HG03571 (cell line): Measurements from ENCODE around the gene SHCBP1L.
"Not testable (repeated sequence)": the region's sequence is repeated elsewhere in the genome, so short reads cannot be mapped to it uniquely, and the experiment has no call there.

Source experiments
- ATAC-seq: cut with Tn5 transposase; IDR thresholded peaks from one replicate; pipeline ENCODE4 v1.9.1; 2021; ENCODE audit not compliant: unreplicated experiment

The SHCBP1L gene

DNA sequence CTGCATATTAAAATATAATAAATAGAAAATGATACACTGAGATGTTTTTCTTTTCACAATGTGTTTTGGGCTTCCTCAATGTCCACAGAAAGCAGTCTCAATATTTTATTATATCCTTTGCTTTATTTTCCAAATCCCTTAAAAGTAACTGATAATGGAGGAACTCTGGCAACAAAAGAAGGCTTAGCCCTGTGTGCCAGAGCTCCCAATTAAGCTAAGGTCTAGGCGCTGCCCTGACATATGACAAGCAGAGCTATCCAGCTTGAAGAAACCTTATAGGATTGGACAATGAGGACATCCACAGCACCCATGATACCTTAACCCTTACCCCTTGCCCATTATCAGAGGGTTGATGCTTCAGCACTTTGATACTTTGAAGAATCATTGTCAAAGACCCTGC lies 12.9 kb upstream of the SHCBP1L start:
- ATAC-seq = no peak

DNA sequence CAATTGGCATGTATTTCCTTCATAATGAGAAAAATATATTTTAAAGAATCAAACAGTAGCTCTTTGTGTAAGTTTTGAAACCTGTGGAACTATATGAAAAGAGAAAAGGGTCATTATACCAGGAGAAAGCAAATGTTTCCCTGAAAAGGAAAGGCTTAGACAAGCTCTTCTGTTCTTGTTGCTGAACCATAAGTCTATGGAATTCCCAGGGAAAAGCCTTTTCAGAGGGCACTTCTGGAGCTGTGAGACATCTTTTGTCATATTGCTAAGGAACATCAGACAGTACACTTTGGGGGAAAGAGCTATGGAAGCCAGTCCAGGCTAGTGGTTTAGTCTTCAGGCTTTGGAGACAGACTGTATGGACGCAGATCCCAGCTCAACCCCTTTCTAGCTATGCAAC lies 12.1 kb upstream of the SHCBP1L start:
- no peak for ATAC-seq

DNA sequence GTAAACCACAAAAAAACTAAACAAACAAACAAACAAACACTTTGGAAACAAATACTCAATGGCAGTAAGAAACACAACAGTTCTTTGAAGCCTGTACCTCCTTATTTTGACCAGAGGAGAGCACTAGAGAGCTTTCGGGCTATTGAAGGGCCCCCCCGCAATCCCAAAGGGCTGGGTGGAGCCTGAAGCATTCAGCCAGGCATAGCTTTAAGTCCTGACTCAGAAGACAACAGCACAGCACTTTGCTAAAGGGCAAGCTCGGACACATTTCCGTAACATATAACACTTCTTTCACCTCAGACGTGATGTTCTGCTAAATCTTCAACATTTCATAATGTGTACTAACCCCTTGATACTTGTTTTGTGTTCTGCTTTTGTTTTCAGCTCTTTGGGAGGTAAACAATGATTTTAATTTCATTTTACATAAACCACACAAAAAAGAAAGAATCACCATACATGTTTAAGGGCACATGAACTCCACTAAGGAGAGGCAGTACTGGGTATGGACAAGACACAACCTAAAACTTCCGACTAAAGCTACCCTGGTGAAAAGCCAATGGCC lies 9.7 kb upstream of the SHCBP1L start:
- peak; percentile 95 for ATAC-seq

DNA sequence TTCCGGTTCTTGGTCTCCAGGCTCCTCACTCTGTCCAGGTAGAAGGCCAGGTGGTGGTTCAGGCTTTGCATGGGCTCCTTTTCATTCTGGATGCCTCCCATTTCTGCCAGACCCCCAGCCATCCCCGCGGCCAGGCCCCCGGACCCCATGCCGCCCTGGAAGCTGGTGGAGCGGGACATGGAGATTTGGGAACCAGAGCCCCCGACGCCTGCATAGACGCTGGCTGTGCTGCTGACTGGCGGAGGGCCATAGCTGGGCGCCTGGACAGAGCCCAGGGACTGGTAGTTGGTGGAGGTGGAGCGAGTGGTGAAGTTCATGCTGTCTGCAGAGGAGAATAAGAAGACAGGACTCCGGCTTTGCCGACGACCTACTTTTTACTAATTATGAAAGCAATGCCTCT lies 7.1 kb upstream of the SHCBP1L start:
- ATAC-seq = no peak

DNA sequence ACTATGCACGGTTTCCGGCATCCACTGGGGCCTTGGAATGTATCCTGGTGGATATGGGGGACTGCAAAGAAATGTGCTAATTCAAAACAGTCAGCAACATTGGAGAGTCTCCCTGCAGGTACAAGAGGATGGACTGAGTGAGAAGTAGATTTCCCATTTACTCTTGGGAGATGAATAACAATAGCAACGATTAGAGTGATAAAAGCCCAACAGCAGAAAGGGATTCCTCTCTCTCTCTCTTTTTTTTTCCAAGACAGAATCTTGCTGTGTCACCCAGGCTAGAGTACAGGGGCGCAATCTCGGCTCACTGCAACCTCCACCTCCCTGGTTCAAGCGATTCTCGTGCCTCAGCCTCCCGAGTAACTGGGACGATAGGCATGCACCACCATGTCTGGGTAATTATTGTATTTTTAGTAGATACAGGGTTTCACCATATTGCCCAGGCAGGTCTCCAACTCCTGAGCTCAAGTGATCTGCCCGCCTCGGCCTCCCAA lies 5.0 kb upstream of the SHCBP1L start:
- ATAC-seq = no peak

DNA sequence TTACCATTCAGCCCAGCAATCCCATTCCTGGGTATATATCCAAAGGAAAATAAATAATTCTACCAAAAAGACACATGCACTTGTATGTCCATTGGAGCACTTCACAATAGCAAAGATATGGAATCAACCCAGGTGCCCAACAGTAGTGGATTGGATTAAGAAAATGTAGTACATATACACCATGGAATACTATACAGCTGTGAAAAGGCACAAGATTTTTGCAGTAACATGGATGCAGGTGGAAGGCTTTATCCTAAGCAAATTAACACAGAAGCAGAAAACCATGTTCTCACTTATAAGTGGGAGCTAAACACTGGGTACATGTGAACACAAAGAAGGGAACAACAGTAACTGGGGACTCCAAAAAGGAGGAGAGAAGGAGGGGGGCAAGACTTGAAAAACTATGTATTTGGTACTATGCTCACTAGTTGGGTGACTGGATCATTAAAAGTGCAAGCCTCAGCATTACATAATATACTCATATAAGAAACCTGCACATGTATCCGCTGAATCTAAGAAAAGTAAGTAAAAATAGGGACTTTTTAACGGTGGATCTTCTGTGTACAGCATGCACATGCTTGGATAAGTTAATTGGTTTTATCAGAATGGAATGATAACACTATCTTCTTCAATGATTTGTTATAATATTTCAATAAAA lies 3.9 kb upstream of the SHCBP1L start:
- no peak for ATAC-seq

DNA sequence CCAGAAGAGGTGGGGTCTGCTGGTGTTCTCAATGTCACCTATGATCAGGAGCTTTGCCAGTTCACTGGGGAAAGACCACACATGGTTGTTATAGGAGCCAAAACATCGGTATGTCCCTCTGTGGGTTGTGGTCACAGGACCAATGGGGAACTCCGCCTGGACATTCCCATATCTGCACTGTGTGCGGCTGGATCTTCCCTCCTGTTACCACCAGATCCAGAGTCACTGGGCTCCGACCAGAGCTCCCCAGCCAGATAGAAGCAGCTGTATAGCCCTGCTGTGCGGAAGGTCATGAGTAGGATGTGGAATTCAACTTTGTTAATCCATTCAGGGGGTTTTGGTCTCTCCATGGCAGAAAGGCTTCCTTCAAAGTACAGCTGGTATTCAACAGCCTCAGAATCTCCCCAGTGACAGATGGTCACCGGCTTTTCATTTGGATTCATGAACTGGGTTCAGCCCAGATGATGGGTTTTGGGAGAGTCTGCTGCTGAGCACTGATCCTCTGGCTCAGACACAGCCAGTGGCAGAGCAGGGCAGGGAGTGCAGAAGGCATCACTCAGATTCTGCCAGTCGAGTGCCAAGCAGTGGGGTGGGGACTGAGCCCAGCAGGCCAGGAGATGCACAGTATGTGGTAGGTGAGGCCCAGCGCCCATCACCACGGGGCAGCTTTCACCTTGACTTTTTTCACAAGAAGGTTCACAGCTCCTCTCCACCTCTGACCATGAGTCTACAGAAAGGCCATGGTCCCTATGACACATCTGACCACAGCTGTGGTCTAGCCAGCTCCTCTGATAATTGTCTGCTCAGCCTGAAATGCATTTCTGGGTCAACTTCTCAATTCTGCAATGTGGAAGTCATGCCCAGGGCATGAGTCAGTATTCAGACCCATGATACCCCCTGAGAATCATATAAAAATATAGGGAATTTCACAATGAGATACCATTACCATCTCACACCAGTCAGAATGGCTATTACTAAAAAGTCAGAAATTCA lies 2.9 kb upstream of the SHCBP1L start:
- ATAC-seq = no peak

DNA sequence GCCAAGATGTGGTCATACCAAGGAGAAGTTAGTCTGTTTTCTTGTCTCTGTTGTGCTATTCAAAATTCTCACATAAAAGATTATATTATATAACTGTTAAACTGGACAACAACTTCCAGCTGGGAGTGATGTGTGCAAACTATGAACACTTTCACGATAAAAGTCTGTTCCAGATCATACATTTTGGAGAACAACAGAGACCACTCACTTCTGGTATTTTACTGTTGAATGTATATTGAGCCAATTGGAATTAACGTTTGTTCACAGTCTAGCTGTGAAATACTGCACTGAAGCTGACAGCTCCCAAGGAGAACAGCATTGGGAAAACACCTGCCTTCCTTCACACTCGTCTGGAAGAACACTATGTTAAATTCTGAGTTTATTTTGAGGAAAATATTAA lies 860 bp upstream of the SHCBP1L start:
- ATAC-seq = no peak

DNA sequence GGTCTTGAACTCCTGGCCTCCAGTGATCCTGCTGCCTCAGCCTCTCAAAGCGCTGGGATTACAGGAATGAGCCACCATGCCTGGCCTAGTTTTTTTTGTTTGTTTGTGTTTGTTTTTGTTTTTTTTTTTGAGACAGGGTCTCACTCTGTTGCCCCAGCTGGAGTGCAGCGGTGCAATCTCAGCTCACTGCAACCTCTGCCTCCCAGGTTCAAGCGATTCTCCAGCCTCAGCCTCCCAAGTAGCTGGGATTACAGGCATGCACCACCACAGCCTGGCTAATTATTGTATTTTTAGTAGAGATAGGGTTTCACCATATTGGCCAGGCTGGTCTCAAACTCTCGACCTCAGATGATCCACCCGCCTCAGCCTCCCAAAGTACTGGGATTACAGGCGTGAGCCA lies 9.6 kb downstream of the SHCBP1L start:
- not testable (repeated sequence) for ATAC-seq

DNA sequence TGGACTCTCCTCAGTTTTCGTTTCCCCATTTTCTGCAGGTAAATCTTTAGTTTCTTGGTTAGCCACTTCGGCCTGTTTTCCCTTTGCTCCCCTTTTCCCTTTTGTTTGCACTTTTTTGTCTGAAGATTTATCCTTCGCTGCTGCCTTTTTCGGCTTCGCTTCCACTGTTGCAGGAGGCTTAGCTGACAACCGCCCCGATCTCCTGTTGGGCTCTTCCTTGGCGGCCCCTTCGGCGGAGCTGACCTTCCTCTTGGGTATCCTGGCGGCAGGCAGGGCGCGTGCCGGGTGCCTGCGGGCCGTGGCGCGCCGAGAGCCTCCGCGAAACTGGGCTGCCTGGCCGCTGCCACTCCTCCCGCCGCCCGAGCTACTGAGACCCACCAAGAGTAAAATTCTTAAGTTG lies 10.8 kb downstream of the SHCBP1L start:
- not testable (repeated sequence) for ATAC-seq

DNA sequence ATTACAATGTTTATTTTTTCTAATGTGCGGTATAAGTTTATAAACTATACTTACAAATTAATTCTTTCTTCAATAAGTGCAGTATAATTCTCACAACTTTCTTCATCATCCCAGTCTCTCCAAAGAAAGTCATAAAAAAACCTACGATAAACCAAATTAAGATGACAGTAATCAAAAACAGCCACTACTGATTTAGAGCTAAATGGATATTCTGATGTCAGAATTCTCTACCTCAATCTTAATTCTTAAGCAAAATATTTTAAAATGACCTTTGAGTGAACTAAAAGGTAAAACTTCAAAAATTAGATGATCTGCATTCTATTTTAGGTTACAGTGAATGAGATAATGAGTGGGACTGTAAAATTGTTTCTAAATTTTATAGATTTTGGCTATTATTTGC lies 13.6 kb downstream of the SHCBP1L start:
- no peak for ATAC-seq

DNA sequence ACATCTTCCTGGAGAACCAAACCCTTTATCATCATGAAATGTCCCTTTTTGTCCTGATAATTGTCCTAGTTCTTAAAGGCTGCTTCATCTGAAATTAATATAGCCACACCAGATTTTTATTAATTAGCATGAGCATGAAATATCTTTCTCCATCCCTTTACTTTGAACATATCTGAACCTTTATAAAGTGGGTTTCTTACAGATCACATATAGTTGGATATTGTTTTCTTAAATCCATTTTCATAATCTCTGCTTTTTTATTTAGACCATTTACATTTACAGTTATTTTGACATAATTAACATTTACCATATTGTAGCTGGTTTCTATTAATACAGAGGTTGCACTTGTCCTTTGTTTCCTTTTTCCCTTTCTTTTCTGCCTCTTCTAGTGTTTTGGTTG lies 17.2 kb downstream of the SHCBP1L start:
- ATAC-seq = no peak

DNA sequence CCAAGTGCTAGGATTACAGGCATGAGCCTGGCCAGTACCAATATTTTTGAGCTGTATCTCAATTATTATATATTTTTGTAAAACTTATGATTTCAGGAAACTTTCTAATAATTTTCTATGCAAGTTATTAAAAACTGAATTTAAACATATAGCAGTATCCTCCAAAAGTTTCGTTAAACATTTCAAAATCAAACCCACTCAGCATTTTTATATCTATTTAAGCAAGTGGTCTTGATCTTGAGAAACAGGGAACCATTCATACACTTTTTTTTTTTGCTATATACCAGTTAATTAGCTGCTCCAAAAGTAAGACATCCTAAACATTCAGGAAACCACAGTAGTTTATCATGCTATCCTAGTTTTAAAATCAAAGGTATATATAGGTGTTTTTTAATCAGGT lies 22.0 kb downstream of the SHCBP1L start:
- ATAC-seq = no peak

DNA sequence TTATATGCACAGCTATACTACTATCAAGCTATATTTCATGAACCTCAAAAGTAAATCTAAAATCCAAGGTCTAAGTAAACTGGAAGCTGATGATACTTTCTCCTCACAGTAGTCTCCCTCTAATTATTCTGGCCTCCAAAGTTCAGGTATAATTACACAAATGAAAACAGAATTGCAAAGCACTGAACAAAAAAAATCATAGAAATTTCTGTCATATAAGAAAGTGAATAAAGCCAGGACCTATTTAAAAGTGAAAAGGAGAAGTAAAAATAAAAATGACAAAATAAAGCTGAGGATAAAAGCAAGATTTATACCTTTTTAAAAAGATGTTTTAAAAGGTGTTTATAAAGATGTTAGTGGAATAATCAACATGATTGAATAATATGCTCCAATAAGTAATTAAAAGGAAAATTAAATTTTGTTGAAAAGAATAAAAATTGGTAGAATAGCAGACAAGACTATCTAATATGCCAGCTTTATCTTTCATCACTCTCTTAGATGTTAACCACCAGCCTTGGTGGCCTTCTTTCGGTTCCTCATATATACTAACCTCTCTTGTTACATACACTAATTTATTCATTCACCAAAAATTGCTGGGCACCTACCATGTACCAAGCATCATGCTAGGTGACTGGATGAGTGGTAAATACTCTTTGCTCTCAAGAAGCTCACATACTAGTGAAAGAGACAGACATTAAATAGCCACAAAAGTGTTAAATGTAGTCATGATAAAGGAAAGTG lies 25.1 kb downstream of the SHCBP1L start:
- ATAC-seq = no peak

DNA sequence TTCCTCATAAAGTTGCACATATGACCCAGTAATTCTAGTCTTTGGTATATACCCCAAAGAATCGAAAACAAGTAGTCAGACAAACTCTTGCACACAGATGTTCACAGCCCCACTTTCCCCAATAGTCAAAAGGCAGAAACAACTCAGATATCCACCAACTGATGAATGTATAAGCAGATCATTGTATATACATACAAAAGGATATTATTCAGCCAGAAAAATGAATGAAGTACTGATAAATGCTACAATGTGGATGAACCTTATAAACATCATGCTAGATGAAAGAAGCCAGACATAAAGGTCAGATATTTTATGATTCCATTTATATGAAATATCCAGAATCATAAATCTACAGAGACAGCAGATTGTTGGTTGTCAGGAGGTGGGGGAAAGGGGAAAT lies 27.3 kb downstream of the SHCBP1L start:
- ATAC-seq = no peak

DNA sequence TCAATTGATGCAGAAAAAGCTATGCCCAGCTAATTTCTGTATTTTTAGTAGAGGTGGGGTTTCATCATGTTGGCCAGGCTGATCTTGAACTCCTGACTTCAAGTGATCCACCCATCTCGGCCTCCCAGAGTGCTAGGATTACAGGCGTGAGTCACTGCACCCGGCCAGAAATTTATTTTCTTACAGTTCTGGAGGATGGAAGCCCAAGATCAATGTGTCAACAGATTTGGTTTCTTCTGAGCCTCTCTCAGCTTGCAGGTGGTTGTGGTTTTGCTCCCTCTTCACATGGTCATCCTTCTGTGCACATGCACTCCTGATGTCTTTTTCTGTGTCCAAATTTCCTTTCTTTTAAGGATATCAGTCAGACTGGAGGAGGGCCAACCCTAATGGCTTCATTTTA lies 35.6 kb downstream of the SHCBP1L start:
- ATAC-seq = no peak

DNA sequence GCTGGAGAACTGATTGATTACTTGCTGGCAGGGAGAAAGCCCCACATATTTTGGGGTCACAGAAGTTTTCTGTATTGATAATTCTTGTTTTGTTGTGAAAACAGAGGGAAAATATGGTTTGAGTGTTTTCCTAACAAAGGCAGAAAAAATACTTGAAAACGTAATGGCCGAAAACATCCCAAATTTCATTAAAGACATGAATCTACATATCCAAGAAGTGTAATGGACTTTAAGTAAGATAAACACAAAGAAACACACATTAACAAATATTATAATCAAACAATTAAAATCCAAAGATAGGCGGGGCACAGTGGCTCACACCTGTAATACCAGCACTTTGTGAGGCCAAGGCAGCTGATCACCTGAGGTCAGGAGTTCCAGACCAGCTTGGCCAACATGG lies 39.6 kb downstream of the SHCBP1L start:
- ATAC-seq = no peak

DNA sequence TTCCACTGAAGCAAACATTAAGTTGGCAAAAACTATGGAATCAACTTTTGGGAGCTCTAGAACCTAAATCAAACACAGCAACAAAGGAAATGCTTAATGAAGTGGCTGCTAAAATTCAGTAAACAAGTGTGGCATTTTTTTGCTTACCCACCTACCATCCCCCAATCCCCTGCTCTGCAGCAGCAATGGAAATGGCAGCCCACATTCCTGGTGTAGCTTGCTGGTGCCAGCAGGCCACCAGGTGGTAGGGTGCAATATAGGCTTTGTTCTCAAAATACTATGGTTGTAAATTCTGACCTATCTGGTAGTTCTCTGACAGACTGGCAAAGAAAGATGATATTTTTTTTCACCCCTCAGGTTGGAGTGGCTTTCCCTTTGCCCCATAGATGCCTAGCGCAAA lies 42.8 kb downstream of the SHCBP1L start:
- ATAC-seq = no peak

DNA sequence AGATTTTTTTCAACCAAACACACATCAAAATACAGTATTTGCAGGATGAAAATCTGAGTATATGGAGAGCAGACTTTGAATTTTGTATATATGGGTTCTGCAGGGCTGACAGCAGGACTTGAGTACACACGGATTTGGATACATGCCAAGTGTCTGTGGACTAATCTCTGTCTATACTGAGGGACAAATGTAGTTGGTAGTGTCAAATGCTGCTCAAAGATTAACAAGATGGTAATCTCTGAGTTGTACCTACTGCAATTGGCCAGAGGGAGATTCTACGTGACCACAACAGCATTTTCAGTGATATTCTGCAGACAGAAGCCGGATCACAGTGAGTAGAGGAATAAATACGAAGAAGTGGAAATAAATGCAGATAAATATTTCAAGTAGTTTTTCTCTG lies 43.4 kb downstream of the SHCBP1L start:
- ATAC-seq = no peak

DNA sequence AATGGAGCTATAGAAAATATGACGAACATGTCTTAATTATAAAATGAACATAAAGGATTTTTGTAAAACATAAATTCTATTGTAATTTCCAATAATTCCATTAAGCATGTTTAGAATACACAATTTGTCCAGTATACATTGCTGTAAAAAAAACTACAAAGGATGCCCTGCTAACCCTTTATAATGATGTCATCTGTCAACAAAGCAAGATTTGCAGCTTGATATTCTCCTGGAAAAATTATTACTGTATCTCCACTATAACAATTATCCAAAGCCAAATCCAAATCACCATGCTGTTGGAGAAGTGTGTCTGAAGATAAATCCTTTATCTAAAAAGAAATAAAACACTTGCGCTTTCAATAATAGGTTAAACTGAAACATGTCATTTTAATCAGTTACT lies 47.6 kb downstream of the SHCBP1L start:
- no peak for ATAC-seq

DNA sequence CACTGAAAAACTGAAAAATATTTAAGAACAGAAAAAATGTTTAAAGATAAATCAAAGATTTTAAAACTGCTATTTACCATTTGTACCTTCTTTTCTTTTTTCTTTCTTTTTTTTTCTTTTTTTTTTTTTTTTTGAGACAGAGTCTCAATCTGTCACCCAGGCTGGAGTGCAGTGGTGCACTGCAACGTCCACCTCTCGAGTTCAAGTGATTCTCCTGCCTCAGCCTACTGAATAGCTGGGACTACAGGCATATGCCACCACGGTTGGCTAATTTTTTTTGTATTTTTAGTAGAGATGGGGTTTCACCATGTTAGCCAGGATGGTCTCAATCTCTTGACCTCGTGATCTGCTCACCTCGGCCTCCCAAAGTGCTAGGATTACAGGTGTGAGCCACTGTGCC lies 51.0 kb downstream of the SHCBP1L start:
- ATAC-seq = not testable (repeated sequence)
